IMR-90 (cell line): ENCODE measurements around the gene ENPP3. TPM values are rescaled to one million over a fixed set of nuclear protein-coding genes. Genes with fewer than 3 reads are reported as not detected.

Experiments
- ATAC-seq: fragments of 200-7000 bp; cut with Tn5 transposase; 2 replicates; pipeline ENCODE4 v1.9.1; 2020; ENCODE audit warnings: low read depth, mild to moderate bottlenecking, moderate library complexity
- BruUV-seq: library from RNA; stranded (reverse); fragments of 400-500 nt; replicated peaks from 2 replicates; lab custom pipeline; 2021; lab: Mats Ljungman, UMichigan
- CTCF ChIA-PET: fragments of 300-600 bp; formaldehyde crosslinking; extraction: SDS; loops from one replicate; lab custom pipeline; 2021; ENCODE audit warnings: antibody characterized with exemption; lab: Yijun Ruan, JAX
- POLR2A ChIA-PET: fragments of 300-600 bp; sonication (Branson Sonifier 250); formaldehyde crosslinking; loops from one replicate; lab custom pipeline; 2022; ENCODE audit warnings: antibody characterized with exemption; ENCODE audit not compliant: unreplicated experiment; lab: Charles Lee
- DNase-seq: peaks from one replicate; pipeline ENCODE4 v3.0.0; 2013
- H2AFZ ChIP-seq: replicated peaks from 2 replicates; pipeline ENCODE3; 2013; ENCODE audit warnings: low read length, mild to moderate bottlenecking; ENCODE audit not compliant: poor library complexity
- H2AK5ac ChIP-seq: 2 replicates; pipeline ENCODE4 v1.6.1; 2013; ENCODE audit warnings: low read depth, low read length, inconsistent platforms
- H2AK9ac ChIP-seq: replicated peaks from 2 replicates; pipeline ENCODE3; 2013; ENCODE audit warnings: mild to moderate bottlenecking, low read depth, low read length, moderate library complexity; ENCODE audit not compliant: poor library complexity
- H2BK120ac ChIP-seq: 2 replicates; pipeline ENCODE4 v1.6.1; 2013; ENCODE audit warnings: low read depth, low read length, inconsistent platforms
- H2BK15ac ChIP-seq: 3 replicates; pipeline ENCODE4 v1.6.1; 2013; ENCODE audit warnings: low read depth, low read length, inconsistent platforms
- H2BK20ac ChIP-seq: 2 replicates; pipeline ENCODE4 v1.6.1; 2013; ENCODE audit warnings: low read depth, mild to moderate bottlenecking, inconsistent platforms, low read length, moderate library complexity
- H2BK5ac ChIP-seq: 2 replicates; pipeline ENCODE4 v1.6.1; 2013; ENCODE audit warnings: mild to moderate bottlenecking, low read depth, low read length, inconsistent platforms; ENCODE audit not compliant: poor library complexity, severe bottlenecking
- H3K14ac ChIP-seq: replicated peaks from 2 replicates; pipeline ENCODE4 v1.6.1; 2013; ENCODE audit warnings: low read depth, low read length, inconsistent platforms
- H3K18ac ChIP-seq: 2 replicates; pipeline ENCODE4 v1.6.1; 2013; ENCODE audit warnings: low read depth, low read length, control low read depth
- H3K23ac ChIP-seq: 2 replicates; pipeline ENCODE4 v1.6.1; 2013; ENCODE audit warnings: low read depth, low read length, inconsistent platforms
- H3K27ac ChIP-seq: 2 replicates; pipeline ENCODE4 v1.5.1; 2013; ENCODE audit warnings: mild to moderate bottlenecking, control low read depth, low read length; ENCODE audit not compliant: insufficient read depth
- H3K27me3 ChIP-seq: 2 replicates; pipeline ENCODE4 v1.6.1; 2013; ENCODE audit warnings: low read length; ENCODE audit not compliant: control insufficient read depth, insufficient read depth
- H3K36me3 ChIP-seq: 2 replicates; pipeline ENCODE4 v1.6.1; 2013; ENCODE audit warnings: low read length, mixed read lengths; ENCODE audit not compliant: control insufficient read depth, insufficient read depth
- H3K4ac ChIP-seq: 2 replicates; pipeline ENCODE4 v1.6.1; 2013; ENCODE audit warnings: low read depth, low read length, inconsistent platforms
- H3K4me1 ChIP-seq: 2 replicates; pipeline ENCODE4 v1.6.1; 2013; ENCODE audit warnings: low read length, mixed read lengths; ENCODE audit not compliant: control insufficient read depth, insufficient read depth
- H3K4me2 ChIP-seq: 2 replicates; pipeline ENCODE4 v1.6.1; 2013; ENCODE audit warnings: low read depth, mild to moderate bottlenecking, control low read depth, low read length, moderate library complexity
- H3K4me3 ChIP-seq: 2 replicates; pipeline ENCODE4 v1.5.1; 2013; ENCODE audit warnings: low read depth, mild to moderate bottlenecking, control low read depth, low read length, moderate library complexity; ENCODE audit not compliant: insufficient read depth
- H3K56ac ChIP-seq: 2 replicates; pipeline ENCODE4 v1.6.1; 2013; ENCODE audit warnings: low read length, inconsistent platforms; ENCODE audit not compliant: insufficient read depth; ENCODE audit errors: extremely low read depth
- H3K79me1 ChIP-seq, 2 experiments: 2 replicates each; pipeline ENCODE4 v1.6.1; 2013; ENCODE audit warnings: low read length in 2 of 2, inconsistent platforms in 1 of 2, low read depth in 1 of 2
- H3K9ac ChIP-seq: 2 replicates; pipeline ENCODE4 v1.6.1; 2013; ENCODE audit warnings: low read depth, low read length, control low read depth
- H3K9me1 ChIP-seq: 2 replicates; pipeline ENCODE4 v1.6.1; 2013; ENCODE audit warnings: low read length, inconsistent platforms; ENCODE audit not compliant: insufficient read depth
- H3K9me3 ChIP-seq: 2 replicates; pipeline ENCODE4 v1.6.1; 2013; ENCODE audit warnings: low read length; ENCODE audit not compliant: control insufficient read depth, insufficient read depth
- H4K20me1 ChIP-seq: 2 replicates; pipeline ENCODE4 v1.6.1; 2013; ENCODE audit warnings: low read length, inconsistent platforms; ENCODE audit not compliant: insufficient read depth
- H4K5ac ChIP-seq: 2 replicates; pipeline ENCODE4 v1.6.1; 2013; ENCODE audit warnings: mild to moderate bottlenecking, low read depth, low read length, control low read depth
- H4K8ac ChIP-seq, 2 experiments: 2 replicates each; pipeline ENCODE4 v1.6.1; 2013; ENCODE audit warnings: low read depth in 2 of 2, low read length in 2 of 2, control low read depth in 1 of 2, inconsistent platforms in 1 of 2
- H4K91ac ChIP-seq: 2 replicates; pipeline ENCODE4 v1.6.1; 2013; ENCODE audit warnings: low read depth, low read length, inconsistent platforms; ENCODE audit not compliant: insufficient read depth
- BHLHE40 ChIP-seq: fragments of 150-350 bp; IDR thresholded peaks from 2 replicates; pipeline ENCODE4 v1.6.1; 2016; ENCODE audit warnings: mild to moderate bottlenecking, low read depth, low read length
- MAFK ChIP-seq: IDR thresholded peaks from 2 replicates; pipeline ENCODE4 v1.6.1; 2012; ENCODE audit warnings: low read depth, low read length, improper control_type of control experiment
- MAZ ChIP-seq: IDR thresholded peaks from 2 replicates; pipeline ENCODE4 v1.6.1; 2012; ENCODE audit warnings: low read depth, mild to moderate bottlenecking, low read length, improper control_type of control experiment, moderate library complexity, borderline replicate concordance
- NFE2L2 ChIP-seq: fragments of 150-350 bp; IDR thresholded peaks from 2 replicates; pipeline ENCODE4 v1.6.1; 2016; ENCODE audit warnings: low read depth, mild to moderate bottlenecking, low read length
- RCOR1 ChIP-seq: IDR thresholded peaks from 2 replicates; pipeline ENCODE4 v1.6.1; 2012; ENCODE audit warnings: mild to moderate bottlenecking, low read length, improper control_type of control experiment; ENCODE audit not compliant: insufficient replicate concordance
- SMC3 ChIP-seq: fragments of 150-350 bp; IDR thresholded peaks from 2 replicates; pipeline ENCODE4 v1.6.1; 2016; ENCODE audit warnings: low read depth, mild to moderate bottlenecking, antibody characterized with exemption, low read length, moderate library complexity
- WGBS, 2 experiments: methylation state at CpG; one replicate each; pipeline versions ENCODE4 v1.1.5 to v1.1.7; 2013; ENCODE audit warnings: missing lambda C conversion rate in 2 of 2; ENCODE audit not compliant: insufficient read length in 1 of 2; ENCODE audit errors: extremely low coverage in 2 of 2; 5-methylcytosine and 5-hydroxymethylcytosine counted together
- dilution Hi-C: fragments of 300-500 bp; cut with HindIII; formaldehyde crosslinking; loops from one replicate; pipeline ENCODE4 v1.14.3; 2018; ENCODE audit warnings: low sequenced_read_pairs; ENCODE audit not compliant: unreplicated experiment
- in situ Hi-C: fragments of 300-500 bp; cut with MboI; formaldehyde crosslinking; loops from 3 replicates; pipeline ENCODE4 v1.14.3; 2019; ENCODE audit warnings: low sequenced_read_pairs, inconsistent platforms, mixed read lengths
- intact Hi-C: fragments of 100-400 bp; cut with micrococcal nuclease; formaldehyde crosslinking; loops from 2 replicates; pipeline ENCODE4 v1.10.0; 2022
- polyA plus RNA-seq, 3 experiments: library from polyadenylated mRNA; depleted of rRNA; stranded (reverse); fragments of >200 nt; gene quantifications; 2 replicates each; pipeline ENCODE4 v1.2.3, GENCODE V29; 2012; ENCODE audit warnings: low replicate concordance in 1 of 3
- total RNA-seq: library from RNA; depleted of rRNA; stranded (reverse); fragments of >200 nt; gene quantifications from 2 replicates; pipeline ENCODE4 v1.2.3, GENCODE V29; 2012
- TF ChIP-seq, protein P1 (sequence below): fragments of 150-350 bp; IDR thresholded peaks from 2 replicates; pipeline ENCODE4 v1.6.1; 2016; ENCODE audit warnings: low read depth, mild to moderate bottlenecking, low read length, moderate library complexity, borderline replicate concordance

Gene ENPP3
- total and polyA plus RNA-seq, 2 of the 4 experiments (the other 2 are of a cell fraction) = under 0.01 to 0.05 TPM

DNA sequence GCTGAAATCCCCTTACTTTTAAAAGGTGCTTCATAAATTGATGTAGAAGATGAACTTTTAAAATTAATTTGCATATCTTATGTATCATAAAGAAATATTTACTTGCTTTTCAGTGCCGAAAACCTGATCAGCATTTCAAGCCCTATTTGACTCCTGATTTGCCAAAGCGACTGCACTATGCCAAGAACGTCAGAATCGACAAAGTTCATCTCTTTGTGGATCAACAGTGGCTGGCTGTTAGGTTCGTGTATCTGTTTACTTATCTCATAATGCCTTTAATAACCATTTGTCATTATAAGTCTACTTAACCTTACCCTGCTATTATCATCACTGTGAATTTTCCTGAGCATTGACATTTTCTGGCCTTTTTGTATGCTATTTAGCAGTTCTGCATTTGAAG, 56.3 kb downstream of the ENPP3 start:
- Histone ChIP-seq H2AK5ac (no peak overlapping the region), H3K4me1 (no peaks in the 10 kb centered on the region), H3K9me3 (no peaks in the 10 kb centered on the region), H2AFZ (no peak overlapping the region), H3K4me2 (no peak overlapping the region), H3K18ac (no peak overlapping the region), H2BK15ac (no peak overlapping the region), H4K20me1 (no peaks in the 10 kb centered on the region), H2BK20ac (no peak overlapping the region), H3K14ac (no peak overlapping the region), H3K4me3 (no peak overlapping the region), H4K5ac (no peak overlapping the region), H2BK5ac (no peak overlapping the region), H3K9me1 (no peaks in the 10 kb centered on the region), H4K91ac (no peak overlapping the region), H3K4ac (no peak overlapping the region), H4K8ac (no peak overlapping the region), H3K23ac (no peak overlapping the region), H2BK120ac (no peak overlapping the region), H3K27me3 (no peaks in the 10 kb centered on the region; the same call in 1 of the 2 replicates), H3K27ac (no peak overlapping the region), H3K9ac (no peak overlapping the region), H2AK9ac (no peak overlapping the region), H3K56ac (no peak overlapping the region), H3K36me3 (no peaks in the 10 kb centered on the region), H3K79me1 (no peaks in the 10 kb centered on the region)
- dilution Hi-C loops (no loop called here), in situ Hi-C loops (loop anchor here (5.0 to 25.0 kb wide), 3 partner anchors 219 to 794 kb away; no protein-coding TSS in a partner anchor), intact Hi-C loops (loop anchor here (5.0 to 10.0 kb wide), 2 partner anchors 111 to 219 kb away; partner anchors contain the start of gene ENPP1)
- CTCF ChIA-PET = interaction anchor here (0.9 kb wide), 1 partner anchor 217 kb away, joined by 3 read pairs; no protein-coding TSS in a partner anchor
- TF ChIP-seq SMC3 (no peak), NFE2L2 (no peak), MAFK (no peak), MAZ (no peak), BHLHE40 (no peak), RCOR1 (no peak)
- TF ChIP-seq, protein P1, sequence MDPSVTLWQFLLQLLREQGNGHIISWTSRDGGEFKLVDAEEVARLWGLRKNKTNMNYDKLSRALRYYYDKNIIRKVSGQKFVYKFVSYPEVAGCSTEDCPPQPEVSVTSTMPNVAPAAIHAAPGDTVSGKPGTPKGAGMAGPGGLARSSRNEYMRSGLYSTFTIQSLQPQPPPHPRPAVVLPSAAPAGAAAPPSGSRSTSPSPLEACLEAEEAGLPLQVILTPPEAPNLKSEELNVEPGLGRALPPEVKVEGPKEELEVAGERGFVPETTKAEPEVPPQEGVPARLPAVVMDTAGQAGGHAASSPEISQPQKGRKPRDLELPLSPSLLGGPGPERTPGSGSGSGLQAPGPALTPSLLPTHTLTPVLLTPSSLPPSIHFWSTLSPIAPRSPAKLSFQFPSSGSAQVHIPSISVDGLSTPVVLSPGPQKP = no peak
- no peak for ATAC-seq
- POLR2A ChIA-PET = no interaction called here
- no peak for DNase-seq
- WGBS, 2 experiments = no CpG with 5 or more reads among the region's 5 CpGs
- no TSS peak for BruUV-seq
